GM19099 (cell line): ENCODE measurements around the gene BCAS1.

Experiments
- POLR2A ChIP-seq: IDR thresholded peaks from 3 replicates; pipeline ENCODE4 v1.6.1; 2011; ENCODE audit warnings: low read depth; ENCODE audit not compliant: insufficient read length; ENCODE audit errors: extremely low read depth

Gene BCAS1, protein sequence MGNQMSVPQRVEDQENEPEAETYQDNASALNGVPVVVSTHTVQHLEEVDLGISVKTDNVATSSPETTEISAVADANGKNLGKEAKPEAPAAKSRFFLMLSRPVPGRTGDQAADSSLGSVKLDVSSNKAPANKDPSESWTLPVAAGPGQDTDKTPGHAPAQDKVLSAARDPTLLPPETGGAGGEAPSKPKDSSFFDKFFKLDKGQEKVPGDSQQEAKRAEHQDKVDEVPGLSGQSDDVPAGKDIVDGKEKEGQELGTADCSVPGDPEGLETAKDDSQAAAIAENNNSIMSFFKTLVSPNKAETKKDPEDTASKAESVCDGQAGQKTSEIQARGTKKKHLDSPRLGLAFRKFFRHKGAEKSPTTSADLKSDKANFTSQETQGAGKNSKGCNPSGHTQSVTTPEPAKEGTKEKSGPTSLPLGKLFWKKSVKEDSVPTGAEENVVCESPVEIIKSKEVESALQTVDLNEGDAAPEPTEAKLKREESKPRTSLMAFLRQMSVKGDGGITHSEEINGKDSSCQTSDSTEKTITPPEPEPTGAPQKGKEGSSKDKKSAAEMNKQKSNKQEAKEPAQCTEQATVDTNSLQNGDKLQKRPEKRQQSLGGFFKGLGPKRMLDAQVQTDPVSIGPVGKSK

DNA sequence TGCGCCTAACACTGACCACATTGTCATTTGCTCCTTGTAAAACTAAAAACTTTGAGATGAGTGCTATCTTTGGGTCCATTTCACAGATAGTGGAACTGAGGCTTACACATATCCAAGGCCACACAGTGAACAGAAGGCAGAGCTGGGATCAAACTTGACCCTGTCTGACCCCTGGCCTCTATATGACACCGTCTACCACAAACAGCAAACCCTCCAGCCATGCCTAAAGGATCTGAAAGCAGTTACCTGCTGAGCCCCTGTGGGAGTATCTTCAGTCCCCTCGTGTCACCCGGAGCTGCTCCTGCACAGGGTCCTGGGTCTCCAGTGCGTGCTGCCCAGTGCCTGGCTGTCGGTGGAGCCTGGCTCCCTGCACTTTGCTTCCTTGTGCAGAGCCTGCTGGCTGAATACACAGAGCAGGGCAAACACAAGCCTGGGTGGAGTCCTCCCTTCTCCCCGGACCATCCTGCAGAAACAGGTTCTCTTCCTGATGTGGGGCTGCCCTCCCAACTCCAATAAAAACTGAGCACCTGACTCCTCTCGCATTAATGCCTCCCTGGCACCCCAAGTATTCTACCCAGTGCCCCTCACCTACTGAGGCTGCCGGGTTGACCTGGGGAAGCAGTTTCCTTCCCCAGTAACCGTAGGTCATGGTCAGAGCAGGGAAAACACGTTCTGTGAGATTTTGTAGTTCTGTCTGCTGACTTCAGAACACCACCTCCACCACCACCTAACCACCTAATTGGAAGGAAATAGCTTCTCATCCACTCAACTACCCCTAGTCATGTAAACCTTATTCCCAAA lies at the start of gene BCAS1:
Gene BCAS1 (minus strand): TSS at position 408 of the 801 bp plus-strand sequence. CDS start 11,876 bp downstream, outside the sequence.
- no peak for TF ChIP-seq POLR2A

DNA sequence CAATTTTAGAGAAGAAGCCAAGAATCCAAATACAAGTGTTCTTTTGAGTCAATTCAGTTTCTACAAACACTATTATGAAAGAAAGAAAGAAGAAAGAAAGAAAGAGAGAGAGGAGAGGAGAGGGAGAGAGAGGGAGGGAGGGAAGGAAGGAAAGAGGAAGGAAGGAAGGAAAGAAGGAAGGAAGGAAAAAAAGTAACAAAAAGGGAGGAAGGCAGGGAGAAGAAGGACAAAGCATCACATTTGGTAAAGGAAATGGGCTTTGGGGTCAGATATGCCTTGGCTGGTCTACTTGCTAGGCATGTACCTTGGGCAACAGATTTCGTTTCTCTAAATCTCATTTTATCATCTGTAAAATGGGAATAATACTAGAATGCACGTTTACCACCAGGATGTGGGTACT lies 49.4 kb upstream of the BCAS1 start:
- TF ChIP-seq POLR2A: no peak

DNA sequence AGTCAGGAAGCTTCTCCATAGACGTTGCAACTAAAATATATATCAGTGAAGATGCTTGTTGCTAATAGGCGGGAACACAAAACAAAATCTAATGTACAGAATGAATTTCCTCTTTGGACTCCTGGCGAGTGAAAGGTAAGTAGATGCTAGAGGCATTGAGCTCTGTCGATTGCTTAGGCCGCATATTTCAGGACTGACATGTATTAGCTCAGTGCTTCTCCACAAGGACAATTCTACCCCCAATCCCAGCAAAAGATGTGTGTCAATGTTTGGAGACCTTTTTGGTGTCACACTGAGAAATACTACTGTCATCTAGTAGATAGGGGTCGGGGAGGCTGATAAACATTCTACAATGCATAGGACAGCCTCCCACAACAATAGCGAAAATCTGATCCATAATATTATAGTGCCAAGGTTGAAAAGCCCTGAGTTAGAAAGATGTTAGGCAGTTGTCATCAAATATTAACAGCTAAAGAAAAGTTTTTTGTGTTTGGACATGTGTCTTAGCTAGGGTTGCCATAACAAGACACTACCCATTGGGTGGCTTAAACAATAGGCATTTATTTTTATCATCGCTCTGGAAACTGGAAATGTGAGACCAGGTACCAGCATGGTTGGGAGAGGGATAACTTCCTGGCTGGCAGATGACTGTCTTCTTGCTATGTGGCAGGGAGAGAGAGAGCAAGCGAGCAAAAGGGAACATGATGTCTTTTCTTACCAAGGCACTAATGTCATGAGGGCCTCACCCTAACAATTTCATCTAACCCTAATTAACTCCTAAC lies 48.0 kb upstream of the BCAS1 start:
- no peak for TF ChIP-seq POLR2A

DNA sequence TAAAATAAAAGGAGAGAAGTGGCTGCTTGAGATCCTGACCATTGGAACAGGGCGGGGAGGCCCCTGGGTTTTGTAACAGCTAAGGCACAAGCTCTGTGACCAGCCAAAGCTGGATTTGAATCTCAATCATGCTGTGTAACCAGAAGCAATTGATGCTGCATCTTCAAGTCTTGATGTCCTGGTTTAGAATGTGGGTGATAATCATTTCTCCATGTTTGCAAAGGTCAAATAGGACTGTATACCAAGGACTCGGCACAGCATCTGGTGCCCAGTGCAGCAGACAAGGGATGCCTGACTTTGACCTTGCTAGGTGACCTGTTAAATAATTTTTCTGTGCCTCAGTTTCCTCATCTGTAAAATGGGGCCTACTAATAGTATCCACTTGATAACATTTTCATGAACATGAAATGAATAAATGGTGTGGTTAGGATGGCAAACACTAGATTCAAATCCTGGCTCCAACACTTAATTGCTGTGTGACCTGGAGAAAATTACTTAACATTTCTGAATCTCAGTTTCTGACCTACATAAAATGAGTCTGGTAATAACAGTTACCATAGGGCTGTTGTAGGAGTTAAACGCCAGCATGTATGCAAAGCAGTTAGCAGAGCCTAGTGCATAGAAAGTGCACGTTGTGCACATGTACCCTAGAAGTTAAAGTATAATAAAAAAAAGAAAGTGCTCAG lies 46.3 kb upstream of the BCAS1 start:
- TF ChIP-seq POLR2A: no peak

DNA sequence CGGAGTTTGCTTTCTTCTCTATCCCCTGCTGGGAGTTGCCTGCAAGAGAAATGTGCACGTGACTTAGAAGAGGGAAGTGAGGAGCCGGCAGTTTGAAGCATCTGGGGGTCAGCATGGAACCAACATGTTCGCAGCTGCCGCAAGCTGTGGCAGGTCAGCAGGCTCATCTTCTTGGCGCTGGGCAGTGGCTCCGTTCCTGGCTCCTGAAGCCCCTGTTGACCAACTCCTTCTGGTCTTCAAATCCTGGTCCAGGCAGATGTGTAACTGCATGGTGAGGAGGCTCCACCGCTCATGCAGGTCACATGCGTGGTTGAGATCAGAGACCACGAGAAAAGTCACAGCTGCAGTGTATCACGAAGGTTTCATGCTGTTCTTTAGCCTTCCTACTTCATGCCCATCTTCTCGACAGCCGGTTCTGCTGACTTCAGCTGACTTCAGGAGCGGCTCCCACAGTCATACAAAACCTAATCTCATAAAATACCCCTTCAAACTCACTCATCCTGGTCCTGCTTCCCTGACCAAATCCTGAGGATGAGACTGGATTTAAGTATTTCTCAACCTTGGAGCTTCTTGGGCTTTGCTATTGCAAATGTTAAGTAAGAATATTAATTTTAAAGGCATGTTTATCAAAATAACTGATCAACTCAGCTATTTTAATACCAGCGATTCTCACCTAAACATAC lies 44.9 kb upstream of the BCAS1 start:
- TF ChIP-seq POLR2A: no peak

DNA sequence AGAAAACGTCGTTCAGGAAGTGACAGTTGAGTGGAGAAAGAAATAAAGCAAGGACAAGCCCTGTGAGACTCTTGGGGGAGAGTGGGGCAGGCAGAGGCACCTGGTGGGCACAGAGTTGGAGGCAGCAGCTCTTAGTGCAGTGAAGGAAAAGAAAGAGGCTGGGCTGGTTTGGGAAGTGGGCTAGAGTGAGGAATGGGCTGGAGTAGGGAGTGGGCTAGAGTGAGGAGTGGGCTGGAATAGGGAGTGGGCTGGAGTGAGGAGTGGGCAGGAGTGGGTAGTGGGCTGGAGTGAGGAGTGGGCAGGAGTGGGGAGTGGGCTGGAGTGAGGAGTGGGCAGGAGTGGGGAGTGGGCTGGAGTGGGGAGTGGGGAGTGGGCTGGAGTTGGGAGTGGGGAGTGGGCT lies 43.7 kb upstream of the BCAS1 start:
- TF ChIP-seq POLR2A: no peak

DNA sequence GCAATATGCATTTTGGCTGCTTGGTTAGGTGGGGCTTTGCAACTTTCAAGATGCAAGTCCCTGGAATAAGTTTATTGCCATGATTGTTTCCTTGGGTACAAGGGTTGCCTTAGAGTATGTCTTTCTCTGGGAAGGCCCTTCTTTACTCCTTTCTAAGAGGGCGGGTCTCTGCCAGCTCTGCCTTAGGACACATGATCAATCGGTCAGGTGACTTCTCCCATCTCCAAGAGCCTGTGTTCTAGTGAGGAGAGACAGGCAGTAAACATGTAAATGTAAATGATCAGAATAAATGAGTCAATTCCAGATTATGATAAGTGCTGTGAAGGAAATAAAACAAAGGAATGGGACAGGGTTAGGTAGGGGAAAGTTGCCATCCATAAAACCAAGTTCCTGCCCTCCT lies 43.2 kb upstream of the BCAS1 start:
- TF ChIP-seq POLR2A: no peak

DNA sequence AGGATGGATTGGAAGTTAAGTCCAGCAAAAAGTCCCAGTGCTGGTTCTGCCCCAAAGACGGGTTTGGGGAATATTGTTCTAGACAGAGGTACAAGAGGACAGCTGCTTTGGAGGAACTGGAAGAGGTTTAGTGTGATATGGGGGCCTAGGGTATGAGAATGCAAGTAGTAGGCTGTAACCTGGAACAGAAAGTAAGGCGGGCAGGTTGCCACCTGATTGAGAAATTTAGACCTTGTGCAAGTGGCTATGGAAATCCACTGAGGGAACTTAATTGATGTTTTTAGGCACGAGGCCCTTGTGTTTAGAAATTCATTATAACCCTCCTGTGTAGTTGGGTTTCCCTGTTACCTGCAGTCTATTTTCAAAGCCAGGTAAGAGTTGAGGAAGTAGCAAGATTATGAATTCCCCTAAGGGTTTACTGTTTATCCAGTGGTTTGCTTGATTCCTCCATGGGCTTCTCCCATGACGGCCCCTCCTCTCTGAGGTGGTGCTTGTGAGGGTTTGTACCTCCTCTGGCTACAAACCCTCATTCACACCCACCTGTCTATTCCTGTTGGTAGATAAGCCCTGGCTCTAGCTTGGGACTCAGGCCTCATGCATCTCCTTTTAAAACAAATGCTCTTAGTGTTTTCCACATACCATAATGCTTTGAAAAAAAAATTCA lies 42.0 kb upstream of the BCAS1 start:
- TF ChIP-seq POLR2A: no peak

DNA sequence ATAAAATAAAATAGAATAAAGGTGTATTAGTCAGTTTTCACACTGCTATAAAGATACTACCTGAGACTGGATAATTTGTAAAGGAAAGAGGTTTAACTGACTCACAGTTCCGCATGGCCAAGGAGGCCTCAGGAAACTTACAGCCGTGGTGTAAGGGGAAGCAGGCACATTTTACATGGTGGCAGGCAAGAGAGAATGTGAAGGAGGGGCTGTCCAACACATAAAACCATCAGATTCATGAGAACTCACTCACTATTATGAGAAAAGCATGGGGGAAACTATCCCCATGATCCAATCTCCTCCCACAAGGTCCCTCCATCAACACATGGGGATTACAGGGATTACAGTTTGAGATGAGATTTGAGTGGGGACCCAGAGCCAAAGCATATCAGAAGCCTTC lies 41.1 kb upstream of the BCAS1 start:
- no peak for TF ChIP-seq POLR2A

DNA sequence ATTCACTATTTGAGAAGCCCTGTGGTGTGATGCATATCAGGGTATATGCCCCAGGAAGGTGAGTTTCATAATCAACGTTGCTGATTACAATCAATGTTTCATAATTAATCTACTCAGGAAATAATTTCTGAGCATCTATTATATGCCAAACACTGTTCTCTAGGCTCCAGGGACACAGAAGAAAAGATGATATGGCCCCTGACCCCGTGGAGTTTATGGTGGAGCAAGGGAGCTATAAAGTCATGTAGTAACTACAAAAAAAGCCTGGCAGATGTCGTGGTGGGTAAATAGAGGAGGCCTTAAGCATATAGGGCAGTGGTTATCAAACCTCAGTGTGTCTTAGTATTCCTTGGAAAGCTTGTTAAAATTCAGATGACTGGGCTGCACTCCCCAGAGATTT lies 40.1 kb upstream of the BCAS1 start:
- TF ChIP-seq POLR2A: no peak

DNA sequence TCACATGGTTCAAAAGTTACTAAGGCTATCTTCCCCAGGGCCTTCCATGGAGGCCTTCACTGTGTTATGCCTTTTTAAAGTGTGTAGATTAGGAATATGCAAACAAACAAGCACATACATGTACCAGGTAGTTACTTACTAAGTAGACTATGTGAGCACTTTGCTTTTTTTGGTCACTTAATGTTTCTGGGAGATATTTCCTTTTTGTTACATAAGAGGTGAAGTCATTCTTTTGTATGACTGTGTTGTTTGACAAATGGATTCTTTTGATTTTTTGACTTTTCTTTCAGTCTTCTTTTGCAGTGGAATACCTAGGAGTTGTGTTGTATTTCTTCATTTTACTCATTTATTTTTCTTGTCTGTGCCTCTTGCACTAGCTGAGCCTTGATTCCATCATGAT lies 39.6 kb upstream of the BCAS1 start:
- no peak for TF ChIP-seq POLR2A

DNA sequence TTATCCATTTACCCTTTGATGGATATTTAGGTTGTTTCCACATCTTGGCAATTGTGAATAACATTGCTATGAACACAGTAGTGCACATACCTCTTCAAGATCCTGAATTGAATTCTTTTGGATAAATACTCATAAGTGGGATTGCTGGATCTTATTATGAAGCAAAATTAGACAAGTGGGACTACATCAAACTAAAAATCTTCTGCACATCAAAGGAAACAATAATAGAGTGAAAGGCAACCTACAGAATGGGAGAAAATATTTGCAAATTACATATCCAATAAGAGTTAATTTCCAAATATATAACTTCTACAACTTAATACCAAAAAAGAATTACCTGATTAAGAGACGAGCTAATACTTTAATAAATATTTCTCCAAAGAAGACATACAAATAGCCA lies 38.4 kb upstream of the BCAS1 start:
- no peak for TF ChIP-seq POLR2A

DNA sequence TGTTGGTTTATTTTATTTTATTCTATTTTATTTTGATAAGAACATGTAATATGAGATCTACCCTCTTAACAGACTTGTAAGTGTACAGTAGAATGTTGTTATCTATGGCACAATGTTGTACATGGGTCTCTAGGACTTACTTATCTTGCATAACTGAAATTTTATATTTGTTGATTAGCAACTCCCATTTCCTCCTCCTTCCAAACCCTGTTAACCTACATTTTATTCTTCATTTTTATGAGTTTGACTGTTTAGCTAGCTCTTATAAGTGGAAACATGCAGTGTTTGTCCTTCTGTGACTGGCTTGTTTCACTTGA lies 37.9 kb upstream of the BCAS1 start:
- no peak for TF ChIP-seq POLR2A
